Measurements from ENCODE around the gene MRPS22. TPM values are rescaled to one million over a fixed set of nuclear protein-coding genes. Genes with fewer than 3 reads are reported as not detected.

The MRPS22 gene
- total RNA-seq, 1 experiment from 2014 or later: 45.7 TPM

GRCh38 chr3:139299261-139300132 is 44.3 kb upstream of the MRPS22 start:
- no peak overlapping the region for H3K23ac ChIP-seq (ENCODE audit: insufficient read length, low read depth, low read length)
- H2BK15ac ChIP-seq (ENCODE audit: low read depth, low read length): no peak overlapping the region
- H3K4me3 Mint-ChIP-seq: no peak overlapping the region
- 0 out of 7 replicates have a peak, but pooled peaks cover 0 to 2% (median 0%) of the 10 kb centered on the region in 3 experiments for H3K36me3 Mint-ChIP-seq (ENCODE audit: insufficient read depth in 1 of 3, low read depth in 3 of 3)
- no peak for TF ChIP-seq CTCF (conservative IDR thresholded peaks at IDR 0.05)
- no peaks in the 10 kb centered on the region for H4K20me1 ChIP-seq (ENCODE audit: control insufficient read depth, insufficient read depth, insufficient read length)
- H2AFZ ChIP-seq (ENCODE audit: low read length): no peak overlapping the region
- no peak overlapping the region for H4K8ac ChIP-seq (replicated peaks; ENCODE audit: insufficient read length, low read depth, low read length)
- H3K4me1 Mint-ChIP-seq: peaks cover 4 to 11% of the 10 kb centered on the region in 2 experiments
- no peak overlapping the region for H3K4ac ChIP-seq (ENCODE audit: low read depth, low read length)
- H3K9me3 ChIP-seq (ENCODE audit: control insufficient read depth, low read depth, low read length): no peaks in the 10 kb centered on the region
- no peak overlapping the region for H3K4me2 ChIP-seq (ENCODE audit: insufficient read depth, insufficient read length, low read length)
- no peaks in the 10 kb centered on the region for H3K9me3 Mint-ChIP-seq
- no peak overlapping the region for H2BK120ac ChIP-seq (ENCODE audit: low read depth, low read length, poor library complexity, severe bottlenecking)
- no peak overlapping the region; the same call in 1 of the 2 replicates for H3K14ac ChIP-seq (ENCODE audit: insufficient read depth, low read length)
- no peak overlapping the region for H4K91ac ChIP-seq (ENCODE audit: insufficient read length, low read depth, low read length)
- no peaks in the 10 kb centered on the region for H3K23me2 ChIP-seq (ENCODE audit: insufficient read length, low read depth, low read length, poor library complexity, severe bottlenecking)
- no peak overlapping the region for H3K27ac ChIP-seq (ENCODE audit: insufficient read length, low read depth, low read length)
- no peak overlapping the region for H4K5ac ChIP-seq (ENCODE audit: insufficient read length, low read depth, low read length)
- H3K27me3 ChIP-seq (ENCODE audit: insufficient read depth, low read length): no peaks in the 10 kb centered on the region
- 100% methylated on average over 1 of the region's 14 CpGs for WGBS (ENCODE audit: extremely low coverage, insufficient read length, low lambda C conversion rate)
- DNase-seq: peak; percentile 48
- H3K79me1 ChIP-seq (ENCODE audit: insufficient read depth, low read depth, low read length, poor library complexity, severe bottlenecking): no peaks in the 10 kb centered on the region
- H3K79me2 ChIP-seq (ENCODE audit: insufficient read depth, low read length): no peaks in the 10 kb centered on the region
- H3K27ac Mint-ChIP-seq: peak overlapping the region in 1 of 3 experiments; percentile 31; a peak in 1 of 7 replicates
- H3K9ac ChIP-seq (ENCODE audit: extremely low read depth, insufficient read length, low read length): no peak overlapping the region
- H3T11ph ChIP-seq (ENCODE audit: low read length): no peak overlapping the region
- peaks cover 4% of the 10 kb centered on the region for H3K27me3 Mint-ChIP-seq (ENCODE audit: low read depth)
- no peak overlapping the region for H2AK5ac ChIP-seq (ENCODE audit: insufficient read length, low read length)
- no peak overlapping the region for H2BK5ac ChIP-seq (ENCODE audit: insufficient read length, low read length)
- H2BK20ac ChIP-seq (ENCODE audit: low read depth, low read length, poor library complexity, severe bottlenecking): no peak overlapping the region
- no peak overlapping the region for H3K56ac ChIP-seq (ENCODE audit: insufficient read length, low read depth, low read length)
- no peak overlapping the region for H3K18ac ChIP-seq (ENCODE audit: insufficient read length, low read depth, low read length)
- no peak overlapping the region for H2BK12ac ChIP-seq (ENCODE audit: insufficient read length, low read depth, low read length)
- no peaks in the 10 kb centered on the region for H3K4me1 ChIP-seq (ENCODE audit: insufficient read depth, low read length)

Measured in H9 (cell line).